ENCODE data around the gene TUFM.
"Not testable (repeated sequence)": the region's sequence is repeated elsewhere in the genome, so short reads cannot be mapped to it uniquely, and the experiment has no call there.

TUFM gene

DNA sequence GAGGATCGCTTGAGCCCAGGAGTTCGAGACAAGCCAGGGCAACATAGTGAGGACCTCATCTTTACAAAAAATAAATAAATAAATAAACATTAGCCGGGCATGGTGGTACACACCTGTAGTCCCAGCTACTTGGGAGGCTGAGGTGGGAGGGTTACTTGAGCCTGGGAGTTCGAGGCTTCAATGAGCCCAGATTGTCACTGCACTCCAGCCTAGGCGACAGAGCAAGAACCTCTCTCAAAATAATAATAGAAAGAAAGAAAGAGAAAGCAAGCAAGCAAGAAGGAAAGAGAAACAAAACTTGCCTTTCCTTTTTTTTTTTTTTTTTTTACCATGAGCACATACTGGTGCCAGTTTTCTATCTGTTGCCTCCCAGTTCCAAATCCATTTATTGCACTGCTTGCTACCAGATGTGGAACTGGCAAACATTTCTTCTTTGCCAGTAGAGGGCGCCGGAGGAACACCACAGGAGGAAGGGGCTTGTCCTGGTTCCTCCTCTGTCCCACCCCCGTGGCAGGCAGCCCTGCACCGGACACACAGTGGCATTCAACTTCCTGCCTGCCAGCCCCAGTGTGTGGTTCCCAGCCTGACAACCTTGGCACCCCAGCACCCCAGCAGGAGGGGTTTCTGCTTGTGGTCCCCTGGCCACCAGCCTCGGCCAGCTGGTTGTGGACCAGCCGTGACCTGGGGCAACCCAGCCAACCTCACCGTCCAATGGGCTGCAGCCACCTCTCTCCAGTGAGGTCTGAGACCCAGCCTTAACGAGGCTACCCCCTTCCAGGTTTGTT, 43.7 kb downstream of the TUFM start:
- in situ Hi-C loops (cut with HindIII; ENCODE audit: low sequenced_read_pairs), result not testable (repeated sequence)
- peak overlapping the region; percentile 17 for H3K4me3 ChIP-seq (ENCODE audit: low read depth, low read length)
- peak; percentile 79 for DNase-seq (ENCODE audit: low read depth, low spot score)
- TF ChIP-seq, protein P1, sequence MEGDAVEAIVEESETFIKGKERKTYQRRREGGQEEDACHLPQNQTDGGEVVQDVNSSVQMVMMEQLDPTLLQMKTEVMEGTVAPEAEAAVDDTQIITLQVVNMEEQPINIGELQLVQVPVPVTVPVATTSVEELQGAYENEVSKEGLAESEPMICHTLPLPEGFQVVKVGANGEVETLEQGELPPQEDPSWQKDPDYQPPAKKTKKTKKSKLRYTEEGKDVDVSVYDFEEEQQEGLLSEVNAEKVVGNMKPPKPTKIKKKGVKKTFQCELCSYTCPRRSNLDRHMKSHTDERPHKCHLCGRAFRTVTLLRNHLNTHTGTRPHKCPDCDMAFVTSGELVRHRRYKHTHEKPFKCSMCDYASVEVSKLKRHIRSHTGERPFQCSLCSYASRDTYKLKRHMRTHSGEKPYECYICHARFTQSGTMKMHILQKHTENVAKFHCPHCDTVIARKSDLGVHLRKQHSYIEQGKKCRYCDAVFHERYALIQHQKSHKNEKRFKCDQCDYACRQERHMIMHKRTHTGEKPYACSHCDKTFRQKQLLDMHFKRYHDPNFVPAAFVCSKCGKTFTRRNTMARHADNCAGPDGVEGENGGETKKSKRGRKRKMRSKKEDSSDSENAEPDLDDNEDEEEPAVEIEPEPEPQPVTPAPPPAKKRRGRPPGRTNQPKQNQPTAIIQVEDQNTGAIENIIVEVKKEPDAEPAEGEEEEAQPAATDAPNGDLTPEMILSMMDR (IDR thresholded peaks at IDR 0.05; ENCODE audit: low read depth, low read length), result peak; percentile 53

Measured in astrocyte of the spinal cord (primary cell).